Renal cortex interstitium (tissue), 11 donors: ENCODE results near the gene SREBF2. TPM values are rescaled to one million over a fixed set of nuclear protein-coding genes. Genes with fewer than 3 reads are reported as not detected.
A peak's percentile ranks its signal among the peaks of the same experiment; 100 is the strongest.
"Not testable (repeated sequence)": the region's sequence is repeated elsewhere in the genome, so short reads cannot be mapped to it uniquely, and the experiment has no call there.

ENCODE experiments used
- DNase-seq, 11 donors: peaks; one replicate each; pipeline ENCODE4 v3.0.0-alpha.2; 2013; ENCODE audit warnings: low read depth in 9 of 11, low spot score in 4 of 11; ENCODE audit errors: extremely low read depth in 1 of 11
- polyA plus RNA-seq, 3 donors: library from polyadenylated mRNA; unstranded; fragments of 120-200 nt; gene quantifications; one replicate each; pipeline ENCODE4 v1.2.1, GENCODE V29; 2013; ENCODE audit not compliant: insufficient read length in 3 of 3

Gene SREBF2
- polyA plus RNA-seq, 3 donors = 102 to 103 (median 102) TPM

DNA sequence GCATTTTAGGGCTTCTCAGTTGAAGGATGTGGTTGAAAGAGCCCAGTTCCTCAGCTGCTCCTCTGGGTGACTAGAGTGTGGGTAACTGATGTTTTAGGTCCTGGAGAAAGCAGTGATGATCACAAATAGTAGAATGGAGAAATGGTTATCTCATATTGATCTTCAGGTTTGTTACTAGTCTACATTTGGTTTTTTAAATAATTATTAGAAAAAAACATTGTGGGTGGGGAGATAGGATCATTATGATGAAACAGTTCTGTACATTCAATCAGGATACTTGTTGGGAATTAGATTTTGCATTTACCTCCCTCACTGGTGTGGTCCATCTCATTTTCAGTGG lies 24.9 kb downstream of the SREBF2 start:
- DNase-seq = no peak

DNA sequence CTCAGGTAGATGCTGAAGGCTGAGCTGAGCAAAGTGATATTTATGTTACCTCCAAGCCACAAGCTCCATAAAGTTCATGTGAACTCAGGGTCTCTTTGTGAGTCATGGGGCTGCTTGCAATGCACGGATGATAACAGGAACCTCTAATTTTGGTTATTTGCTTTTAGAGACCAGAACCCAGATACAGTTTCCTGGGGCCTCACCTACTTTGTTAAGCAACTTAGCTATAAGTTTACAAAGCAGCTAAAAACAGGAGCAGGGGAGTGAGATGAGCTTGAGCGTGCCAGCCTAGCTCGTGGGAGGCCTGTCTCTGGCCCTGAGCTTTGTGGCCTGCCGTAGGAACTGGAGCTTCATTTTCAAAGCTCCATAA lies 29.2 kb downstream of the SREBF2 start:
- peak in 5 of 11 donors; percentile 13 to 44 (median 38) for DNase-seq

DNA sequence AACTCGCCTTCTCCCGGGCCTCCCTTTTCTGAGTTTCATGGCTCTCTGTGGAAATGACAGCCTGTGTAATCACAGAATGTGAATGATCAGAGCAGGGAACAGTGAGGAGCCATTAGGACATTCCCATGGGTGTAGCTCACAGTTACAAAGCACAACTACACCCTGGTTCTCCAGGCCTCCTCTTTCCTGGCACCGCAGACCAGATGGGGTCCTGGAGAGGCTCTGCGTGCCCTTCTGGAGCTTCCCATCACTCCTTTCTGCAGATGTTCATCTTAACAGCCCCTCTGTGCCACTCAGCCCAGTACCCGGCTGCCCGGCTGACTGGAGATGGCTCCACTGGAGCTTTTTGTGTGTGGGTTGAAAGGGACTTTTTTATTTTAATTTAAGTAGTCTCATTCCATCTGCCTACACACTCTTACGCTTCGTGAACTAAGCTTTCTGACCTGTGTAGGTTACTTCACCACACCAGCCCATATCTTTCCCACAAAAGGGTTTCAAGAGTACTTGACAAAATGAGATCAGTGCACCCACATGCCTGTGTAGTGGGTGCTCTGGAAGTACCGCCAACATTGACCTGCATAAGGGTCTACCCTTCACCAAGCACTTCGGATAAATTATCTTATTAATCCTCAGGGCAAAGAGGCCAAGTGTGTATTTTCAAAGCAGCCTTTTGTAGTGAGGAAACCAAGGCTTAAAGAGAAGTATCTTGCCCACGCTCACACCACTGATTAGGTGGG lies 29.8 kb downstream of the SREBF2 start:
- peak in 1 of 11 donors; percentile 29 for DNase-seq

DNA sequence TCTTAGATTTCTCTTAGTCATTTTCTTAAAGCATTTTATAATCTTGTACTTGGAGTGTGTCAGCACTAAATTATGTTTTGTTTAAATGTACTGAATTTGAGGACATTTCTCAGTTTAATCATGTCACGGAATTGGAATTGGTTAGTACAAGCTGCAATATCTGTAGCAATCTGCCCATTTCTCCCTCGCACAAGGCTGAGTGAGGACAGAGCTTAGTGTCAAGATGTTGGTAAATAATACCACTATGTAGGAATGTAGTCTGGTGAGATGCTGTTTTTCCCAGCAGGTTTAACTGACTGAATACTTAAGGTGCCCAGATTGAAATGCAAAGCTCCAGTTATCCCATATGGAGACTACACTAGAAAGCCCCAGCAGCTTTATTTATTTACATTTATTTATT lies 30.6 kb downstream of the SREBF2 start:
- DNase-seq = no peak

DNA sequence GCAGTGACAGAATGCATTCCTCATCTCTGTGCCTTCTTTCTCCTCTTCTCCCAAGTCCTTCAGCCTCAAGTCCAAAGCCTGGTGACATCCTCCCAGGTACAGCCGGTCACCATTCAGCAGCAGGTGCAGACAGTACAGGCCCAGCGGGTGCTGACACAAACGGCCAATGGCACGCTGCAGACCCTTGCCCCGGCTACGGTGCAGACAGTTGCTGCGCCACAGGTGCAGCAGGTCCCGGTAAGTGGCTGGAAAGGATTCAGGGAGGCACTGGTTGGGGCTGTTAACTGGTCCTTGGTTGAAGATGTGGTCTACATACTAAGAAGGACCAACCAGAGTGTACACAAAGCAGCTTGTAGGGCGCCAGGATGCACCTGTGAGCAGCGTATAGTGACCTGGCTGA lies 35.7 kb downstream of the SREBF2 start:
- no peak for DNase-seq

DNA sequence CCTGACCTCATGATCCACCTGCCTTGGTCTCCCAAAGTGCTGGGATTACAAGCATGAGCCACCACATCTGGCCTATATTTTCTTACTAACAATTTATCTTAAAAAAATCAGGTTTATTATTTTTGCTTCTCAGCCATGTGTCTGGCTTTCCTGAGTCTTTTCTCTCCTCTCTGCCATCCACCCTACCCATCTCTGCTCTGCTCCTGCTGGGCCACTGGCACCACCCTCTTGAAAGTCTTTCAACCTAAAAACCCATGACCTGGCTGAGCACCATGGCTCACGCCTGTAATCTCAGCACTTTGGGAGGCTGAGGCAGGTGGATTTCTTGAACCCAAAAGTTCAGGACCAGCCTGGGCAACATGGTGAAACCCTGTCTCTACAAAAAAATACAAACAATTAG lies 37.2 kb downstream of the SREBF2 start:
- DNase-seq = not testable (repeated sequence)

DNA sequence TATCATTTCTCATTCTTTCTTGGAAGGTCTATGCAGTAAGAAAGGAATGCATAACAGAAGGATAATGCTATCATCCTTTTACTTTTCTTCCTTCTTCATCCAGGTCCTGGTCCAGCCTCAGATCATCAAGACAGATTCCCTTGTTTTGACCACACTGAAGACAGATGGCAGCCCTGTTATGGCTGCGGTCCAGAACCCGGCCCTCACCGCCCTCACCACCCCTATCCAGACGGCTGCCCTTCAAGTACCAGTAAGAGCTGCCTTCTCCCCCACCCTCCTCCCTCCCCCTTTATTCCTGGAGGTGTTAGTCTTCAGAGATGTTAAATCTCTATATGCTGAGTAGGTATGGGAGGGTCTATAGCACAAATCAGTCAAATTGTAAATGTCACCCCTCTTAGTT lies 37.9 kb downstream of the SREBF2 start:
- no peak for DNase-seq

DNA sequence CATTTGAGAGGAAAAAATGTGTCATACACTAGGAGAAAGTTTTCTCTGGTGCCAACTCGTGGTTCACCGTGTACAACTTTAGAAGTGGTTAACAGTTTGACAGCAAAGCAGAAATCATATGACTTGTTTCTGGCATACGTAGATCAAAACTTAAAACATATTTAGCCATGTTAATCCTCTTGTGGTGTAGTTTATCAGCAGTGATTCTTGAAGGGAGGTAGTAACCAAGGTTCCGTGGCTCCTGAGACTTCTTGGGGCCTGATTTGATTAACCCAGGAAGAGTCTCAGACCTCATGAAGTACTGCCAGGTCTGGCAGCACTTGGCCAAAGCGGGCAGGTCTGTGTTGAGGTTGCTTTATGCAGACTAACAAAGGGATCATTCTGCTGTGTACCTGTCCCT lies 40.5 kb downstream of the SREBF2 start:
- DNase-seq = no peak

DNA sequence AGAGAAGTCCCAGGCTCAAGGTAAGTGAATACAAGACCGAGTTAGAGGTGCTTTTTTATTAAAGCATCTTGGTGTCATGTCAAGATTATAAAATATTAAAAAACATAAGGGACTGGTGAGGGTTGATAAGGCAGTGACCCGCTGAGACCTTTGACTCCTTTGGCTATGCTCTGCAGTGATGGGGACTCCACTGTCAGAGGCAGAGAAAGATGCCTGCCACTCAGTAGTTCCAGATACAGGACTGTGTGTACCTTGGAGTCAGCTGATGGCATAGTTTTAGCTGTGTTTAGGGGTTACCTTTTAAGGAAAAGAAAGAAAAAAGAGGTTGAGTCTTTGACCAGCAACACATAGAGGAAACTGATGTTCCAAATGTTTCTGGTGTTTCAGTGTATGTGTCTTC lies 41.2 kb downstream of the SREBF2 start:
- DNase-seq = no peak

DNA sequence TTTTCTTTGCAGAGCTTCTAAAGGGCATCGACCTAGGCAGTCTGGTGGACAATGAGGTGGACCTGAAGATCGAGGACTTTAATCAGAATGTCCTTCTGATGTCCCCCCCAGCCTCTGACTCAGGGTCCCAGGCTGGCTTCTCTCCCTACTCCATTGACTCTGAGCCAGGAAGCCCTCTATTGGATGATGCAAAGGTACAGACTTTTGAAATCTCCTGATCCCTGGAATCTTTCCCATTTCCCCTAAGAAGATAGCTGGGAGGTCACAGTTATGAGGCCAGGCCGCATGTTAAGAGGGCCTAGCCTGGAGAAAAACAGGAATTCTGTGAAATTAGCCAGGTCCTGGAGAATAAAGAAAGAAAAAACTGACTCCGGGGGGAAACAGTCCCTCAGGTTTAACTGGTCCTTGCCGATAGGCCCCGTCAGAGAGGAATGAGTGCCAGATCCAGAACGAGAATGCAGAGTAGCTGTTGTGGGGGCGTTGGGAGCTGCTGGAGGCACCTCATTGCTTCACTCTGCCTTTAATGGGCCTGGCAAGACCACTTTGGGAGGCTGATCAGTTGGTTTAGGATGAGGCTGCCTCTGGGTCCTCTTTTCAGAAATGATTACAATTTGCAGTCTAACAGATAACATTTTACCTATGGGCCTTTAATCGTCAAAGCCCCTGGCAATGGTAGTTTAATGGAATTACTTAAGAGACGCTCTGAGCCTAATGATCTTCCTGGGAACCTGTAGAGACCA lies 42.8 kb downstream of the SREBF2 start:
- no peak for DNase-seq

DNA sequence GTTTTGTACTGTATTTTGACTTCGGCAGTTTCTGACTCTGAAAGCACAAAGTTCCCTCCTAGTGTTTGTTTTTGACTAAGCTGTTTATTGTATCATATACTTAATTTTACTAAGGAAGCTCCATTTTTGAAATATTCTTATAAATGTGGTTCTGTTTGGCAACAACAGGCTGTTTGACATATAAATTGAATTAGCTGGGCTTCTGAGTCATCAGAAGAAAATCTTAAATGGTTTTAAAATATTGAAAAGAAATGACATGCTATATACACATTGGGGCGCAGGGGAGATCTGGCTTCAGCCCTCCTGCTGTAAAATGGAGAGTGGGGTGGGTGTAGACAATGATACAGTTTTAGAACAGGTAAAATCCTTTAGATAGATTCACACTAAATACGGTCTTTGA lies 43.4 kb downstream of the SREBF2 start:
- DNase-seq = no peak

DNA sequence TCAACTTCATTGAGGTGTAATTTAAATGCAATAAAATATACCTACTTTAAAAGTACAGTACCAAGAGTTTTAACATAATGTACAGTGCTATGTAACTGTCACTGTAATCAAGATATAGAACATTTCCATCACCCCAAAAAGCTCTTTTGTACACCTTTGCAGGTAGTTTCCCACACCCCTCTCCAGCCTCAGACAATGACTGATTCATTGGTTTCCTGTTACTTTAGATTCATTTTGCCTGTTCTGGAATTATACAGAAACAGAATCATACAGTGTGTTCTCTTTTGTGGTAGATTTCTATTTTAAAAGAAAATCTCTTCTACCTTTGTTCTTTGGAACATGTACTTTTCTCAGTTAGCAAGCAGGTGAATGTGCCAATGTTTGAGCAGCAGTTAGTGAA lies 43.8 kb downstream of the SREBF2 start:
- DNase-seq = no peak

DNA sequence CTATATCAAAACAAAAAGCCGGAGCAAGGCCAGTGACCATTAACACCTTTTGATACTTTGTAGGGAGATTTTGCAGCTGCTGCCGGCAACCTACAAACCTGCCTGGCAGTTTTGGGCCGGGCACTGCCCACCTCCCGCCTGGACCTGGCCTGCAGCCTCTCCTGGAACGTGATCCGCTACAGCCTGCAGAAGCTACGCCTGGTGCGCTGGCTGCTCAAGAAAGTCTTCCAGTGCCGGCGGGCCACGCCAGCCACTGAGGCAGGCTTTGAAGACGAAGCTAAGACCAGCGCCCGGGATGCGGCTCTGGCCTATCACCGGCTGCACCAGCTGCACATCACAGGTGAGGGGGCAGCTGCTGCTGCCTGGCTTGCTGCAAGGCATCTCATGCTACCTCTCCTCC lies 47.7 kb downstream of the SREBF2 start:
- DNase-seq = no peak

DNA sequence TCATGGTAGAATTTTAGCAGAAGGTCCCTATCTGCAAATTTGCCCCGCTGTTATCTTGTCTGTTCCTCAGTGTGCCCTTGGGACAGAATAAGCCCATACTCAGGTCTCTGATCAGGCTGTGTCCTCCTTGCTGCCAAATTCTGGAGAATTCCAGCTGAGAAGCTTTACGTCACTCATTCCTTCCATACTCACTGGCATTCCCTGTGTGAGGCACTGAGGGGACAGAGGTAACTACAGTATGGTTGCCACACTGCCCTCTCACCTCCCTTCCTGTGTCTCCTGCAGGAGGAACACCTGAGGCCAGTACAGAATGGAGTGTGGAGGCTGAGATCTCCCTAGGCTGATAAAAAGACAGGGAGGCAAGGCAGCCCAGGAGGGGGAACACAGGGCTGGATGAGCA lies 50.5 kb downstream of the SREBF2 start:
- DNase-seq = no peak

DNA sequence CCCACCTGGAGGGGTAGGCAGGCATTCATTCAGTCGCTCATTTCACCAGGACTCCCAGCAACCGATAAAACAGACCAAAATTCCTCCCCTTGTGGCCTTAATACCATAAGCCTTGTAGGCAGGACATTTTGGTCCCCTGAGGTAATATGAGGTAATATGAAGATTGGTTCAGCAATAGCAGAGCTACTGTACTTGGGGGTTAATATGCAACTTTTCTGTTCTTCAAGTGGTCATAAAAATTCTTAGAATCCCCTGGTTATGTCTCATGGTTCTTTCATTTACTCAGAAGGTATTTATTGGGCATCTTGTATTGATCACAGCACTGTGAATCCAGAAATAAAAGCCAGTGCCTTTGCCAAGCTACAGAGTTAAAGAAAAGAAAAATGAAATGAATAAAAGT lies 52.2 kb downstream of the SREBF2 start:
- DNase-seq = no peak

DNA sequence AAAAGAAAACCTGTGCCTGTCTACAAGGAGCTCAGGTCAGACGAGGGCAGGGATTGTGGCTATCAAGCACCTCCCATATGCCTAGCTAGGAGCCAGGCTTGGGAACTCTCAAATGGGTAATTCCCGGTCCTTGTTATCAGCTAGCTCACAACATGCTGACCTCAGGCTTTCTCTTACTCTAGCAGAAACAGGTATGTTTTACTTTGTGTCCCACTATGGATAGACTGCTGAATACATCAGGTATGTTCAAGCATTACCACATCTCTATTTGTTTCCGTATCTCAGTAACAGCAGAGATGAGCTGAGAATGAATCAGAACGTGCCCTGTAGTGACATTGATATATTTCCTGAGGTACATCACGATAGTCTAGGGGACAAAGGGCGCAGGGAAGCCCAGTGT lies 52.6 kb downstream of the SREBF2 start:
- no peak for DNase-seq

DNA sequence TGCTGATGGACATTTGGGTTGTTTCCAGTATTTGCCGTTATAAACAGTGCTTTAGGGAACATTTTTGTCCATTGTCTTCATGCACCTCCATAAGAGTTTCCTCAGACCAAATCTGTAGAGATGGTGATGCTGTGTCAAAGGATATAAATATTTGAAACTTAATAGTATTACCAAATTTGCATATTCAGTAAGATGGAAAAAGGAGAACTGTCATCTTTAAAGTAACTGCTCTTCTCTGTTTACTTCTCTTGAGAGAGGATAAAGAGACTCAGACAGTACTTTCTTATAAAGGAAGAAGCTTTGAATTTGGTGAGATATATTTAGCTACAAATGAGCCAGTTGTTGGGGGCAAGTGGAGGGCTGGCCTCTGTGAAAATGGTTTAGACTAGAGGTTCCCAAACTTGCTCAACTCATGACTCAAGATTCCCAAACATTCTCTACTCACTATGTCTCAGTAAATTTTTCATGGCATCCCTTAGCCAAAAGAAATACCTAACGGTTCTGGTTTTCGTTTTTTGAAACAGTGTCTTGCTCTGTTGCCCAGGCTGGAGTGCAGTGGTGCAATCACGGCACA lies 55.8 kb downstream of the SREBF2 start:
- no peak for DNase-seq

DNA sequence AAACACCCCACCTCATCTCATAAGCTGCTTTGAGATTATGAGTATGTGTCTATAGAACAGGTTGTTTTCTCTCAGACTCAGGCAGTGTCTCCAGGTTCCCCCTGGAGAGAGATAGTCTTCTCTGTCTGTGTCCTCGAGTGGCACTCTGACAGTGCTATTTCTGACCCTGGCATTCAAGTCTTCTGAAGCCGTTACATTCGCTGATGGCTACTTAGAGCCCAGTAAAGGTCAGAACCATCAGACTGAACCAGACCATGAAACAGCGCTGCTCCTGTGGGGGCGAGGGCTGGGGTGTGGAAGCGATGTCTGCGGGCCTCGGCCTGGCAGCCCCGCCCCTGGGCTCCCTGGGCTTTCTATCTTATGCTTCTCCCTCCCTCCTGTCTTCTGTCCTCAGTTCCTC lies 58.5 kb downstream of the SREBF2 start:
- DNase-seq = no peak

DNA sequence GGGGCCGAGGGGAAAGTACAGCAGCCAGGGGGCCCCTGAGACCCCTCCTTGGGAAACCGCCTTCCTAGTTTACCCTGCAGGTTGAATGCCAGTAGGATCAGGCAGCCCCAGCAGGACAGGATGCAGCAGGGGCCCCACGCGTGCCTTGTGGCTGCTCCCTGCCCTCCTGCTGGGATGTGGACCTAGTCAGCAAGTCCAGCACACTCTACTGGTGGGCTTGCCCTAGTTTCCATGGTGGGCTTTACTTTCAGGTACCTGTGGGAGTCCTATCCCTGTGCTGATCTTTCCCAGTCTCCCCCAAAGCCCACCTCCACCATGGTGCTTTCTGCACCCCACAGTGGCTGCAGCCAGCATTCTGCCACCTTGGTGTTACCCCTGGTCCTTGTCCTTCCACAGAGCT lies 59.8 kb downstream of the SREBF2 start:
- DNase-seq = no peak

DNA sequence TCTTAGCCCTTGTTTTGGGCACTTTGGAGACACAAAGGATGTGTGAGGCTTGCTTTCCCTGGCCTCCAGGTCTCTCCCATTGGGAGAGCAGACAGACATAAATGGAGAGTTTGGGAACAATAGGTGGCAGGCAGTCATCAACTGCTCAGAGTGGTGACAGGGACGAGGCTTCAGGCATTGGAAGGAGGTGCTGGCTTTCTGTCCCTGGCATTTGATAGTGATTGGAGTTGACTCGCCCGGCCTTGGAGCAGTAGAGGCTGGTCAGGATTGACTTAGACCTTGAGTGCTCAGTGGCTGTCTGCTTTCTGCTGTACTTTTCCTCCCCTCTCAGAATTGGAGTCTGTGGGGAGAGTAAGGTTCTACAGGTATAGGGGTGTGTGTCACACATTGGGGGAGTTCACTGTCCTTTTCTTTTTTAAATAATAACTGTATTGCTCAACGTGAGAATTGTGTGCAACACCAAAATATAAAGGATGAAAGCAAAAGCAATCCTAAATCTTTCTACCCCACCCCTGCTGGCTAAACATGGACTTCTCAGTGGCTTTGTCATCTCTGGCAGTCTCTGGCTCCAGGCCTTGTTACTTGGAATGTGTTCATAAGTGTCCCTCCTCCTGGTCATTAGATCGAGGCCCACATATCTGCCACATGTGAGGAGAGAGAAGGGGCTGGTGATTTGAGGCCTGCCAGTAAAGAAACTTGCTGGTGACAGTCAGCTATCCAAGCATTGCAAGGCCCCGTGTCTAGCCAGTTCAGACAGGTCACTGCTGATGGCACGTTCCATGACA lies 60.9 kb downstream of the SREBF2 start:
- no peak for DNase-seq
